T47D (cell line): ENCODE data around the gene KCTD4.

Experiments
- DNase-seq, 2 experiments: peaks; one replicate each; pipeline versions ENCODE4 v3.0.0 to v3.0.0-alpha.2; 2011 to 2012; ENCODE audit warnings: low read depth in 1 of 2, low spot score in 1 of 2
- JUND ChIP-seq: IDR thresholded peaks from 2 replicates; pipeline ENCODE4 v1.6.1; 2012; ENCODE audit warnings: low read depth
- in situ Hi-C: cut with HindIII; loops from 2 replicates; pipeline ENCODE4 v1.10.0; 2016; ENCODE audit warnings: low sequenced_read_pairs, low pct_unique_long_range_greater_than_20kb

The KCTD4 gene

GRCh38 chr13:45226024-45226423 lies 25.2 kb upstream of the KCTD4 start:
- no peak for DNase-seq
- in situ Hi-C loops = no loop called here
- no peak for TF ChIP-seq JUND

- no peak for TF ChIP-seq JUND
- DNase-seq = no peak
- in situ Hi-C loops = no loop called here
Observed at GRCh38 chr13:45225370-45225769, 24.5 kb upstream of the KCTD4 start.

- no peak for TF ChIP-seq JUND
- in situ Hi-C loops = no loop called here
- DNase-seq = no peak
Observed at GRCh38 chr13:45224176-45224575, 23.3 kb upstream of the KCTD4 start.

- no peak for TF ChIP-seq JUND
- DNase-seq = no peak
- in situ Hi-C loops = no loop called here
Observed at GRCh38 chr13:45222919-45223318, 22.1 kb upstream of the KCTD4 start.

GRCh38 chr13:45222516-45222915 lies 21.7 kb upstream of the KCTD4 start:
- no peak for DNase-seq
- in situ Hi-C loops = no loop called here
- TF ChIP-seq JUND = no peak

- no peak for TF ChIP-seq JUND
- in situ Hi-C loops = no loop called here
- DNase-seq = no peak
Observed at GRCh38 chr13:45220403-45220802, 19.6 kb upstream of the KCTD4 start.

- no peak for TF ChIP-seq JUND
- in situ Hi-C loops = no loop called here
- no peak for DNase-seq
Observed at GRCh38 chr13:45219938-45220375, 19.1 kb upstream of the KCTD4 start.

- no peak for TF ChIP-seq JUND
- no peak for DNase-seq
- in situ Hi-C loops = no loop called here
Observed at GRCh38 chr13:45219123-45219891, 18.5 kb upstream of the KCTD4 start.

GRCh38 chr13:45218689-45219088 lies 17.8 kb upstream of the KCTD4 start:
- in situ Hi-C loops = no loop called here
- no peak for DNase-seq
- TF ChIP-seq JUND = no peak

- DNase-seq = no peak
- no peak for TF ChIP-seq JUND
- in situ Hi-C loops = no loop called here
Observed at GRCh38 chr13:45216193-45216592, 15.3 kb upstream of the KCTD4 start.

GRCh38 chr13:45215392-45216077 lies 14.7 kb upstream of the KCTD4 start:
- no peak for DNase-seq
- in situ Hi-C loops = no loop called here
- TF ChIP-seq JUND = no peak

- TF ChIP-seq JUND = no peak
- no peak for DNase-seq
- in situ Hi-C loops = no loop called here
Observed at GRCh38 chr13:45209229-45209628, 8.4 kb upstream of the KCTD4 start.

- DNase-seq = no peak
- in situ Hi-C loops = no loop called here
- no peak for TF ChIP-seq JUND
Observed at GRCh38 chr13:45208132-45208531, 7.3 kb upstream of the KCTD4 start.
